Astrocyte (in vitro differentiated cells and primary cell): ENCODE results near the gene ANKUB1. TPM values are rescaled to one million over a fixed set of nuclear protein-coding genes. Genes with fewer than 3 reads are reported as not detected.

Experiments used
- DNase-seq: peaks from one replicate; pipeline ENCODE4 v3.0.0-alpha.2; 2010; ENCODE audit warnings: low read depth
- FAIRE-seq: peaks from 2 replicates; lab custom pipeline; 2011; peaks lifted over from hg19 to GRCh38; lab: Jason Lieb, UNC
- H2AFZ ChIP-seq: 2 replicates; pipeline ENCODE4 v1.6.0; 2012; ENCODE audit warnings: low read depth, low read length, inconsistent platforms
- H3K27ac ChIP-seq: 2 replicates; pipeline ENCODE4 v1.5.1; 2011; ENCODE audit warnings: low read depth, low read length, inconsistent platforms
- H3K27me3 ChIP-seq: 2 replicates; pipeline ENCODE4 v1.6.0; 2011; ENCODE audit warnings: low read length, inconsistent platforms; ENCODE audit not compliant: insufficient read depth
- H3K36me3 ChIP-seq: 2 replicates; pipeline ENCODE4 v1.5.1; 2011; ENCODE audit warnings: low read length, inconsistent platforms; ENCODE audit not compliant: insufficient read depth
- H3K4me1 ChIP-seq: 2 replicates; pipeline ENCODE4 v1.5.1; 2011; ENCODE audit warnings: low read length, inconsistent platforms; ENCODE audit not compliant: insufficient read depth
- H3K4me2 ChIP-seq: 2 replicates; pipeline ENCODE4 v1.6.0; 2012; ENCODE audit warnings: low read length, inconsistent platforms
- H3K4me3 ChIP-seq: 2 replicates; pipeline ENCODE4 v1.5.1; 2011; ENCODE audit warnings: low read depth, mild to moderate bottlenecking, low read length, inconsistent platforms; ENCODE audit not compliant: insufficient read depth
- H3K79me2 ChIP-seq: 2 replicates; pipeline ENCODE4 v1.6.0; 2012; ENCODE audit warnings: mild to moderate bottlenecking, low read length, inconsistent platforms; ENCODE audit not compliant: insufficient read depth
- H3K9ac ChIP-seq: 2 replicates; pipeline ENCODE4 v1.6.0; 2012; ENCODE audit warnings: mild to moderate bottlenecking, low read length, inconsistent platforms
- H3K9me3 ChIP-seq: 2 replicates; pipeline ENCODE4 v1.5.1; 2012; ENCODE audit warnings: low read depth, mild to moderate bottlenecking, low read length, inconsistent platforms; ENCODE audit not compliant: insufficient read depth
- H4K20me1 ChIP-seq: 2 replicates; pipeline ENCODE4 v1.6.0; 2012; ENCODE audit warnings: low read length, inconsistent platforms; ENCODE audit not compliant: insufficient read depth
- H3K27ac Mint-ChIP-seq: one replicate; pipeline ENCODE4 v1.8.0; 2021; ENCODE audit warnings: mild to moderate bottlenecking, mixed read lengths; ENCODE audit not compliant: unreplicated experiment
- H3K27me3 Mint-ChIP-seq: one replicate; pipeline ENCODE4 v1.8.0; 2021; ENCODE audit warnings: low read depth, mixed read lengths; ENCODE audit not compliant: unreplicated experiment
- H3K36me3 Mint-ChIP-seq: one replicate; pipeline ENCODE4 v1.8.0; 2021; ENCODE audit warnings: low read depth, mixed read lengths; ENCODE audit not compliant: unreplicated experiment
- H3K4me1 Mint-ChIP-seq: one replicate; pipeline ENCODE4 v1.8.0; 2021; ENCODE audit warnings: low read depth, mixed read lengths; ENCODE audit not compliant: unreplicated experiment
- H3K4me3 Mint-ChIP-seq: one replicate; pipeline ENCODE4 v1.8.0; 2021; ENCODE audit warnings: mild to moderate bottlenecking, moderate library complexity, mixed read lengths; ENCODE audit not compliant: unreplicated experiment
- H3K9me3 Mint-ChIP-seq: one replicate; pipeline ENCODE4 v1.8.0; 2021; ENCODE audit warnings: mild to moderate bottlenecking, mixed read lengths; ENCODE audit not compliant: unreplicated experiment
- CTCF ChIP-seq: IDR thresholded peaks from 2 replicates; pipeline ENCODE4 v1.5.1; 2011; ENCODE audit warnings: low read depth, mild to moderate bottlenecking, inconsistent platforms, low read length, moderate library complexity; ENCODE audit not compliant: insufficient read depth
- EZH2 ChIP-seq: IDR thresholded peaks from 2 replicates; pipeline ENCODE4 v1.6.1; 2012; ENCODE audit warnings: mild to moderate bottlenecking, low read length, inconsistent platforms; ENCODE audit not compliant: insufficient read depth
- total RNA-seq: library from RNA; stranded (reverse); gene quantifications from 2 replicates; pipeline ENCODE4 v1.2.1, GENCODE V29; 2021

ANKUB1 gene
- total RNA-seq, 1 donor from 2014 or later, result not detected

- no peaks in the 10 kb centered on the region for H3K9me3 Mint-ChIP-seq
- TF ChIP-seq EZH2 (no peak), CTCF (no peak)
- no peak overlapping the region for H2AFZ ChIP-seq
- no peak overlapping the region for H3K9ac ChIP-seq
- peaks cover 15% of the 10 kb centered on the region for H3K4me1 ChIP-seq
- peaks cover 80% of the 10 kb centered on the region for H3K79me2 ChIP-seq
- no peak overlapping the region for H3K27ac ChIP-seq
- no peak overlapping the region for H3K27ac Mint-ChIP-seq
- no peaks in the 10 kb centered on the region for H3K36me3 Mint-ChIP-seq
- H3K9me3 ChIP-seq, result no peaks in the 10 kb centered on the region
- no peak overlapping the region for H3K4me3 ChIP-seq
- no peaks in the 10 kb centered on the region for H3K36me3 ChIP-seq
- FAIRE-seq (no peak), DNase-seq (no peak)
- peaks cover 30% of the 10 kb centered on the region for H3K4me1 Mint-ChIP-seq
- no peaks in the 10 kb centered on the region for H3K27me3 ChIP-seq
- H3K27me3 Mint-ChIP-seq, result no peaks in the 10 kb centered on the region
- no peak overlapping the region for H3K4me3 Mint-ChIP-seq
- H3K4me2 ChIP-seq, result no peak overlapping the region
- peaks cover 68% of the 10 kb centered on the region for H4K20me1 ChIP-seq
Measured at GRCh38 chr3:149816986-149817385, 24.6 kb upstream of the ANKUB1 start.

- Histone ChIP-seq H3K79me2 (peaks cover 73% of the 10 kb centered on the region), H3K4me1 (peaks cover 15% of the 10 kb centered on the region), H4K20me1 (peaks cover 68% of the 10 kb centered on the region), H3K9ac (no peak overlapping the region), H3K4me3 (no peak overlapping the region), H3K27me3 (no peaks in the 10 kb centered on the region), H3K4me2 (no peak overlapping the region), H3K36me3 (no peaks in the 10 kb centered on the region), H2AFZ (no peak overlapping the region), H3K9me3 (no peaks in the 10 kb centered on the region), H3K27ac (no peak overlapping the region)
- Mint-ChIP-seq H3K27ac (no peak overlapping the region), H3K9me3 (no peaks in the 10 kb centered on the region), H3K36me3 (no peaks in the 10 kb centered on the region), H3K27me3 (no peaks in the 10 kb centered on the region), H3K4me1 (peaks cover 30% of the 10 kb centered on the region), H3K4me3 (no peak overlapping the region)
- FAIRE-seq (no peak), DNase-seq (no peak)
- no peak for TF ChIP-seq CTCF
Measured at GRCh38 chr3:149816311-149816710, 24.0 kb upstream of the ANKUB1 start.

- Mint-ChIP-seq H3K4me1 (peaks cover 30% of the 10 kb centered on the region), H3K4me3 (peak overlapping the region; percentile 37), H3K36me3 (no peaks in the 10 kb centered on the region), H3K27me3 (no peaks in the 10 kb centered on the region), H3K9me3 (no peaks in the 10 kb centered on the region), H3K27ac (peak overlapping the region; percentile 23)
- no peaks in the 10 kb centered on the region for H3K9me3 ChIP-seq
- H4K20me1 ChIP-seq, result peaks cover 64% of the 10 kb centered on the region
- peaks cover 15% of the 10 kb centered on the region for H3K4me1 ChIP-seq
- no peaks in the 10 kb centered on the region for H3K27me3 ChIP-seq
- no peak overlapping the region for H3K4me2 ChIP-seq
- FAIRE-seq, result no peak
- peaks cover 67% of the 10 kb centered on the region for H3K79me2 ChIP-seq
- no peak overlapping the region for H3K27ac ChIP-seq
- DNase-seq, result no peak
- TF ChIP-seq EZH2 (no peak), CTCF (no peak)
- no peak overlapping the region for H3K9ac ChIP-seq
- H3K36me3 ChIP-seq, result no peaks in the 10 kb centered on the region
- H3K4me3 ChIP-seq, result no peak overlapping the region
- H2AFZ ChIP-seq, result no peak overlapping the region
Measured at GRCh38 chr3:149815728-149816127, 23.4 kb upstream of the ANKUB1 start.
